Caco-2 (cell line): ENCODE results near the gene KLHDC3. TPM values are rescaled to one million over a fixed set of nuclear protein-coding genes. Genes with fewer than 3 reads are reported as not detected.

Source experiments
- BruUV-seq: library from RNA; stranded (reverse); fragments of 400-500 nt; replicated peaks from 2 replicates; lab custom pipeline; 2021; lab: Mats Ljungman, UMichigan
- CTCF ChIA-PET: fragments of 300-600 bp; sonication (Branson Sonifier 250); formaldehyde crosslinking; loops from one replicate; lab custom pipeline; 2022; ENCODE audit warnings: antibody characterized with exemption; lab: Charles Lee
- POLR2A ChIA-PET: fragments of 300-600 bp; sonication (Branson Sonifier 250); formaldehyde crosslinking; loops from one replicate; lab custom pipeline; 2022; ENCODE audit warnings: antibody characterized with exemption; lab: Charles Lee
- DNase-seq, 2 experiments: peaks; one replicate each; pipeline versions ENCODE4 v3.0.0 to v3.0.0-alpha.2; 2020 to 2022
- H3K27me3 ChIP-seq: replicated peaks from 2 replicates; pipeline ENCODE4 v1.6.0; 2011; ENCODE audit warnings: low read length; ENCODE audit not compliant: control insufficient read depth, insufficient read depth
- H3K36me3 ChIP-seq: 2 replicates; pipeline ENCODE4 v1.5.1; 2011; ENCODE audit warnings: low read length; ENCODE audit not compliant: control insufficient read depth, insufficient read depth
- H3K4me1 ChIP-seq: fragments of 250-450 bp; sonication (Bioruptor Pico); 2 replicates; pipeline ENCODE4 v1.5.1; 2020; ENCODE audit warnings: mild to moderate bottlenecking
- H3K4me3 ChIP-seq: 2 replicates; pipeline ENCODE4 v1.5.1; 2011; ENCODE audit warnings: low read depth, mild to moderate bottlenecking, control low read depth, low read length
- H3K9me3 ChIP-seq: fragments of 250-450 bp; sonication (Bioruptor Pico); 2 replicates; pipeline ENCODE4 v1.5.1; 2020; ENCODE audit warnings: mild to moderate bottlenecking, moderate library complexity
- H3K27ac Mint-ChIP-seq: one replicate; pipeline ENCODE4 v1.8.0; 2022; ENCODE audit warnings: mixed read lengths; ENCODE audit not compliant: unreplicated experiment
- H3K27me3 Mint-ChIP-seq: one replicate; pipeline ENCODE4 v1.8.0; 2022; ENCODE audit warnings: mixed read lengths; ENCODE audit not compliant: insufficient read depth, unreplicated experiment
- H3K36me3 Mint-ChIP-seq: one replicate; pipeline ENCODE4 v1.8.0; 2022; ENCODE audit warnings: mild to moderate bottlenecking, mixed read lengths; ENCODE audit not compliant: insufficient read depth, unreplicated experiment
- H3K4me1 Mint-ChIP-seq: one replicate; pipeline ENCODE4 v1.8.0; 2022; ENCODE audit warnings: low read depth, mixed read lengths; ENCODE audit not compliant: unreplicated experiment
- H3K4me3 Mint-ChIP-seq: one replicate; pipeline ENCODE4 v1.8.0; 2022; ENCODE audit warnings: mild to moderate bottlenecking, moderate library complexity, mixed read lengths; ENCODE audit not compliant: unreplicated experiment
- H3K9me3 Mint-ChIP-seq: one replicate; pipeline ENCODE4 v1.8.0; 2022; ENCODE audit warnings: mixed read lengths; ENCODE audit not compliant: unreplicated experiment
- CTCF ChIP-seq, 2 experiments: fragments of 200-600 bp in 1 of 2; IDR thresholded peaks; 1 replicate in 1 of 2; 2 replicates in 1 of 2; pipeline versions ENCODE4 v1.5.1 to v1.8.0; 2011 to 2022; ENCODE audit warnings: antibody characterized with exemption in 1 of 2, control low read depth in 1 of 2, inconsistent platforms in 1 of 2, low read depth in 1 of 2, low read length in 1 of 2, mild to moderate bottlenecking in 1 of 2, moderate library complexity in 1 of 2; ENCODE audit not compliant: insufficient read depth in 1 of 2, severe bottlenecking in 1 of 2, unreplicated experiment in 1 of 2
- intact Hi-C: fragments of 100-400 bp; cut with micrococcal nuclease; formaldehyde crosslinking; loops from one replicate; pipeline ENCODE4 v1.10.0; 2022; ENCODE audit not compliant: unreplicated experiment
- total RNA-seq: library from RNA; stranded (reverse); gene quantifications from 2 replicates; pipeline ENCODE4 v1.2.3, GENCODE V29; 2022

KLHDC3 gene
- total RNA-seq, 1 experiment from 2014 or later: 66.8 TPM

- Mint-ChIP-seq H3K9me3 (no peaks in the 10 kb centered on the region), H3K4me1 (no peaks in the 10 kb centered on the region), H3K36me3 (peaks cover 42% of the 10 kb centered on the region), H3K27ac (peak overlapping the region; percentile 51), H3K27me3 (no peaks in the 10 kb centered on the region), H3K4me3 (peak overlapping the region; percentile 29)
- TF ChIP-seq CTCF (IDR thresholded peaks at IDR 0.05; ENCODE audit: insufficient read depth in 1 of 2, low read depth in 1 of 2, low read length in 1 of 2, severe bottlenecking in 1 of 2, unreplicated experiment in 1 of 2): no peak
- Histone ChIP-seq H3K27me3 (no peaks in the 10 kb centered on the region), H3K4me3 (no peak overlapping the region), H3K9me3 (no peaks in the 10 kb centered on the region), H3K36me3 (peaks cover 2% of the 10 kb centered on the region; the same call in 1 of the 2 replicates), H3K4me1 (peaks cover 10% of the 10 kb centered on the region)
- BruUV-seq: no TSS peak
- ChIA-PET POLR2A (interaction anchor here (0.6 to 1.0 kb wide), 4 partner anchors 12 to 160 kb away, joined by 3 to 5 read pairs (median 4); partner anchors contain the start of gene PPP2R5D), CTCF (interaction anchor here (1.2 kb wide), 1 partner anchor 39 kb away, joined by 3 read pairs; the partner anchor contains the start of genes KLC4 and MRPL2)
- no peak for DNase-seq
- intact Hi-C loops: no loop called here
Measured at GRCh38 chr6:43020052-43020705, 6.1 kb downstream of the KLHDC3 start.

- no peak for TF ChIP-seq CTCF (IDR thresholded peaks at IDR 0.05; ENCODE audit: insufficient read depth in 1 of 2, low read depth in 1 of 2, low read length in 1 of 2, severe bottlenecking in 1 of 2, unreplicated experiment in 1 of 2)
- Mint-ChIP-seq H3K4me1 (no peaks in the 10 kb centered on the region), H3K36me3 (peaks cover 49% of the 10 kb centered on the region), H3K9me3 (no peaks in the 10 kb centered on the region), H3K4me3 (peak overlapping the region; percentile 96), H3K27me3 (no peaks in the 10 kb centered on the region), H3K27ac (peak overlapping the region; percentile 96)
- DNase-seq: peak in 1 of 2 experiments; percentile 19
- Histone ChIP-seq H3K27me3 (no peaks in the 10 kb centered on the region), H3K4me1 (peaks cover 10% of the 10 kb centered on the region), H3K36me3 (peaks cover 2% of the 10 kb centered on the region; the same call in 1 of the 2 replicates), H3K9me3 (no peaks in the 10 kb centered on the region), H3K4me3 (peak overlapping the region; percentile 80)
- ChIA-PET CTCF (interaction anchor here (1.2 kb wide), 1 partner anchor 39 kb away, joined by 3 read pairs; the partner anchor contains the start of genes KLC4 and MRPL2), POLR2A (interaction anchor here (0.8 to 1.0 kb wide), 4 partner anchors 12 to 41 kb away, joined by 3 to 4 read pairs (median 3); partner anchors contain the start of genes CUL7 and PPP2R5D)
- intact Hi-C loops: no loop called here
- BruUV-seq: TSS peak; percentile 86
Measured at GRCh38 chr6:43020847-43021246, 6.8 kb downstream of the KLHDC3 start.

GRCh38 chr6:43021270-43022047 lies 7.4 kb downstream of the KLHDC3 start, which contains the start of gene RRP36:
TSS of gene RRP36 (plus strand) at chr6:43021623. CDS start at chr6:43021655, 32 bp downstream.
- ChIA-PET CTCF (interaction anchor here (1.2 kb wide), 1 partner anchor 38 kb away, joined by 3 read pairs; the partner anchor contains the start of genes KLC4 and MRPL2), POLR2A (interaction anchor here (0.5 to 1.0 kb wide), 7 partner anchors 7 to 234 kb away, joined by 3 to 6 read pairs (median 3); partner anchors contain the start of genes CNPY3, CUL7, KLHDC3 and PPP2R5D)
- H3K4me1 Mint-ChIP-seq: no peaks in the 10 kb centered on the region
- peak within 1 kb of the TSS; percentile 96 for H3K4me3 Mint-ChIP-seq
- peak; percentile 69 to 80 for DNase-seq
- H3K9me3 ChIP-seq: no peaks in the 10 kb centered on the region
- no peaks in the 10 kb centered on the region for H3K27me3 ChIP-seq
- TF ChIP-seq CTCF (IDR thresholded peaks at IDR 0.05; ENCODE audit: insufficient read depth in 1 of 2, low read depth in 1 of 2, low read length in 1 of 2, severe bottlenecking in 1 of 2, unreplicated experiment in 1 of 2): no peak
- no peaks in the 10 kb centered on the region for H3K9me3 Mint-ChIP-seq
- peaks cover 55% of the 10 kb centered on the region for H3K36me3 Mint-ChIP-seq
- H3K36me3 ChIP-seq: peaks cover 2% of the 10 kb centered on the region; the same call in 1 of the 2 replicates
- TSS peak; percentile 48 for BruUV-seq
- H3K27ac Mint-ChIP-seq: peak within 1 kb of the TSS; percentile 96
- H3K4me3 ChIP-seq: peak within 1 kb of the TSS; percentile 80
- H3K27me3 Mint-ChIP-seq: no peaks in the 10 kb centered on the region
- H3K4me1 ChIP-seq: peaks cover 10% of the 10 kb centered on the region
- intact Hi-C loops: no loop called here
